Omental fat pad (tissue), 4 donors: ENCODE results near the gene FAM236A. TPM values are rescaled to one million over a fixed set of nuclear protein-coding genes. Genes with fewer than 3 reads are reported as not detected.
"Not testable (repeated sequence)": the region's sequence is repeated elsewhere in the genome, so short reads cannot be mapped to it uniquely, and the experiment has no call there.

Source experiments
- ATAC-seq: fragments of 150-250 bp; one replicate; pipeline ENCODE4 v1.9.1; 2016; ENCODE audit warnings: mild to moderate bottlenecking, moderate library complexity; ENCODE audit not compliant: low FRiP score
- DNase-seq: peaks from one replicate; pipeline ENCODE4 v3.0.0-alpha.2; 2019; ENCODE audit warnings: low spot score
- total RNA-seq, 4 donors: library from RNA; depleted of rRNA; stranded (reverse); fragments of >200 nt; gene quantifications; one replicate each; pipeline ENCODE4 v1.1.0, GENCODE V29; 2016

Gene FAM236A
- not detected for total RNA-seq

DNA sequence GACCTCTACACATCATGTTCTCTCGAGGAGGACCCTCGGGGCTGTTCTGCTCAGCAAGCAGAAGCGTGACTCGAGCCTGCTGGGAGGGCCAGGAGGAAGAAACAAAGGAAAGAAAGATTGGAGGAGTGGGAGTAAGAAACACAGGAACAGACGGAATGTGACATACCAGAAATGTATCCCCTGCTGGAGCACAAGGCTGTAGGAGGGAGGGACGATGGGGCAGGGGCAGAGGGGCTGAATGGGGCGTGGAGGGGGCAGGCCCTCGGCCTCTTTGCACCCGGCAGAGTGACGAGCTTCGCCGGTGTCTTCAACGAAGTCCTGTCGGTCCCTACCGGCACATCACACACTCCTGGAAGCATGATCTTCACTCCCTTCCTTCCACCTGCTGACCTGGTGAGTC, at the start of gene FAM236A:
Gene FAM236A (plus strand): TSS at position 301 of the 400 bp plus-strand sequence. CDS start 57 bp downstream, at position 358.
- not testable (repeated sequence) for ATAC-seq, DNase-seq

GRCh38 chrX:72889740-72890139, 48.3 kb upstream of the FAM236A start:
- DNase-seq, ATAC-seq: not testable (repeated sequence)

DNA sequence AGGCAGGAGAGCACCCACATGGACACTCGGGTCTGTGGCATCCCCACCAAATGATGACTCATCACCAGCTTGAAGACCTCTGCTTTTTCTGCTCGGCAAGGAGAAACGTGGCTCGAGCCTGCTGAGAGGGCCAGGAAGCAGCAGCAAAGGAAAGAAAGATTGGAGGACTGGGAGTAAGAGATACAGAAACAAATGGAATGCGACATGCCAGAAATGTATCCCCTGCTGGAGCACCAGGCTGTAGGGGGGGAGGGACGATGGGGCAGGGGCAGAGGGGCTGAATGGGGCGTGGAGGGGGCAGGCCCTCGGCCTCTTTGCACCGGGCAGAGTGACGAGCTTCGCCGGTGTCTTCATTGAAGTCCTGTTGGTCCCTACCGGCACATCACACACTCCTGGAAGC, 25.7 kb upstream of the FAM236A start, which contains the start of gene FAM236C:
Gene FAM236C (plus strand): TSS at position 301 of the 400 bp plus-strand sequence. CDS start 100 bp downstream, outside the sequence.
- not testable (repeated sequence) for DNase-seq, ATAC-seq

- not testable (repeated sequence) for ATAC-seq
Measured at GRCh38 chrX:72916096-72916495, 21.9 kb upstream of the FAM236A start.

DNA sequence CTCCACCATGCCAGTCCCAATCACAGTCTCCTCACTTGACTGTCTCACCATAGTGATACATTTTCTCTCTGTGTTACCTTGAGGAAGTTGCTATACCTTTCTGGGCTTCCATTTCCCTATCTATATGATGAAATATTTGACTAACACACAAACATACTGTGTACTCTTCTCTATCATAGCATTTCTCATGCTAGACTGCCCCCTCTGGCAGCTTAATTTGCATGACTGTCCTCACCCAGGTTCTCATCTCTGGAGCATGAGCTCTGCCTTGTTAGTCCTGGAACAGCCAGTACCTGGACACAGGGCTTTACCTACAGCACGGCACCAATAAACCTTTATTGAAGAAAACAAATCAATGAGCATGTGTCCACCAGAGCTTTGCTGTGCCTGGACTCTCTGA, 5.7 kb upstream of the FAM236A start:
- ATAC-seq, DNase-seq: not testable (repeated sequence)

More at GRCh38 chrX:72916096-72916495, 21.9 kb upstream of the FAM236A start:
- DNase-seq: not testable (repeated sequence)

DNA sequence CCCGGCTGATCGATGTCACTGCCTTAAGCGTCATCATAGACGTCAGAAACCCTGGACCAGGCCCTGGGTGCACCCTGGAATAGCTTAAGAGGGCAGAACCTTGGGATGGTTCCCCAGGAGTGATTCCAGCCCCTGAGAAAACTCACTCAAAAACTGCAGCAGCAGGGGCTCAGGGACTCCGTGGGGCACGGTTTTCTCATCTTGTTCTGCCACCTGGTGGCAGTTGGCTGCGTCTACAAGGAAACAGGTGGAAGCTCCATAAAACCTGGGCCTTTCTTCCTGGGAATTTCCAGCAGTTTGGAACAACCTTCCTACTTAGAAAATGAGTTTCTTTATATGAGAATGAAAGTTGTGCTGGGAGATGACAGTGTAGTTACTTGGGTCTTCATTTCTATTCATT, 1.6 kb upstream of the FAM236A start:
- ATAC-seq, DNase-seq: not testable (repeated sequence)

DNA sequence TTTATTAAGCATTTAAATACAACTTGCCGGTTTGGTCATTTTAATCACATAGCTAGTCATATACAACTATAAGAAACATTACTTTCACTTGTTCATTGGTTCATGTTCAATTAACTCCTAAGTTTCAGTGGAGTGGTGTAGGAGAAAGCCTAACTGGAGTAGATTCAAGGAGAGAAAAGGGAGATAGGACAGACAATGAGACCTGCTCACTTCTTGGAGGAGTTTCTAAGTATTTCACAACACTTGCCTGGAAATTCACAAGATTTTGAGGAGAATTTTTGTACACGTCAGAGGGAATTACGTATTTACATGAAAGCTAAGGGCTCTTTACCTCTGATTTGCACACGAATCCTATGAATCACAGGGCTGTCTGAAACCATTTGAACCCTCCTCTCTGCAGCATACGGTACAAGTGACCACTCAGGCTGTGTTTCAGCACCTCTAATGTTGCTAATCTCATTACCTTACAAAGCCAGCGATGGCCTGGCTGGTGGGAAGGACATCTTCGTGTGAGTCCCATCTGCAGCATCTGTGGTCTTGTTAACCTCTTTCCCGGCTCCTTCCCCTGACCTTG, 1.0 kb upstream of the FAM236A start:
- DNase-seq: not testable (repeated sequence)
- ATAC-seq: peak; percentile 49

DNA sequence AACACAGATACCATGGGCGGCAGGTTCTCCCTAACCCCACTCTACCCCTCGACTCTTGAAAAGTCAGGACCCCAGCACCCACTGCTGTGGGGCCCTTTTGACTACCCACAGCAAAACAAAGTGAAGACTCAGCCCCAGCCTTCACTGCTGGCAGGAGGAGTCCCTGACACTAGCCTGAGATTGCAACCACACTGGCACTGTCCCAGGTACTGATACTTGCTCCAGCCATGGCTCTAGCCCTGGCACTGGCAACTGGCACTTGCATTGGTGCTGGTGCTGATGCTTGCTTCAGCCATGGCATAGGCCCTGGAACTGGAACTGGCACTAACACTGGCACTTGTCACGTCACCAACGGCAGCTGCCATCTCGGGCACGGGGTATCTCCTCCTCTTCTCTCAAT, 4.3 kb downstream of the FAM236A start:
- not testable (repeated sequence) for DNase-seq, ATAC-seq

GRCh38 chrX:72943035-72943818, 5.2 kb downstream of the FAM236A start:
- peak; percentile 45 for ATAC-seq
- not testable (repeated sequence) for DNase-seq

GRCh38 chrX:72943819-72944169, 5.8 kb downstream of the FAM236A start, which contains the start of gene DMRTC1:
Gene DMRTC1, minus strand, starts transcription at chrX:72943837. Its CDS starts 68,143 bp downstream, at chrX:72875694.
- DNase-seq: not testable (repeated sequence)
- peak; percentile 84 for ATAC-seq

- not testable (repeated sequence) for ATAC-seq
Measured at GRCh38 chrX:72959971-72960370, 22.0 kb downstream of the FAM236A start.

GRCh38 chrX:72971859-72972258, 33.9 kb downstream of the FAM236A start:
- not testable (repeated sequence) for ATAC-seq, DNase-seq

More at GRCh38 chrX:72959971-72960370, 22.0 kb downstream of the FAM236A start:
- DNase-seq: not testable (repeated sequence)

GRCh38 chrX:72974885-72975284, 36.9 kb downstream of the FAM236A start:
- ATAC-seq, DNase-seq: not testable (repeated sequence)

- ATAC-seq: not testable (repeated sequence)
Measured at GRCh38 chrX:72980894-72981469, 43.0 kb downstream of the FAM236A start.

More at GRCh38 chrX:72980894-72981469, 43.0 kb downstream of the FAM236A start:
- not testable (repeated sequence) for DNase-seq

Other genes with a start within 250 kb of the FAM236A start
- gene PHKA1, start 223.9 kb upstream of the FAM236A start, total RNA-seq: 1 to 10 TPM; 4.6 to 9.3 (median 6.0) TPM
- not detected for gene DMRTC1B, start 161.3 kb upstream of the FAM236A start, total RNA-seq
- not detected for gene FAM236B, start 155.5 kb upstream of the FAM236A start, total RNA-seq
- gene FAM236D, start 130.0 kb upstream of the FAM236A start, total RNA-seq: not detected
- gene FAM236C, start 25.6 kb upstream of the FAM236A start, total RNA-seq: not detected
- not detected for gene DMRTC1, start 5.6 kb downstream of the FAM236A start, total RNA-seq
- gene PABPC1L2B, start 64.7 kb downstream of the FAM236A start, total RNA-seq: not detected
- gene PABPC1L2A, start 141.3 kb downstream of the FAM236A start, total RNA-seq: not detected